UCSD-AML1 (cell line): ENCODE measurements around the gene METTL24.

Experiments
- DNase-seq: peaks from one replicate; lab custom pipeline; 2025; ENCODE audit not compliant: unreplicated experiment; lab: John Stamatoyannopoulos, UW

The METTL24 gene, protein sequence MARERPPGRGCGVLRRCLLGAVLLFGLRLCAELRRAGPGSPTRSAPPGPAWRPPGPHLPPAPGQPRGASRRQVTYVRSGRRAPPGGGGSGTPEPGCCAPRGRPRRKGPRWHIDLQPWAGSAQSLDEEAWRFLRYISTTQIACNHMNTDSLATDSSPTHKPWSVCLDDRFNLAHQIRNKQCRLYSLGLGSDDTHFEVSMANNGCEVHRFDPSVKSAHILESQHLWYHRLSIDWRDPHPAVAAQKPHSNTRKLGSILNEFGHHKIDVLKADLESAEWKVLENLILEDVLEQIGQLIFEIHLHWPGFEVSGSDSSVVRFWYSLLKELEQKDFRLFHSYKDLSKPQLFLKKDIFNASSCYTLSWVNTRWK

DNA sequence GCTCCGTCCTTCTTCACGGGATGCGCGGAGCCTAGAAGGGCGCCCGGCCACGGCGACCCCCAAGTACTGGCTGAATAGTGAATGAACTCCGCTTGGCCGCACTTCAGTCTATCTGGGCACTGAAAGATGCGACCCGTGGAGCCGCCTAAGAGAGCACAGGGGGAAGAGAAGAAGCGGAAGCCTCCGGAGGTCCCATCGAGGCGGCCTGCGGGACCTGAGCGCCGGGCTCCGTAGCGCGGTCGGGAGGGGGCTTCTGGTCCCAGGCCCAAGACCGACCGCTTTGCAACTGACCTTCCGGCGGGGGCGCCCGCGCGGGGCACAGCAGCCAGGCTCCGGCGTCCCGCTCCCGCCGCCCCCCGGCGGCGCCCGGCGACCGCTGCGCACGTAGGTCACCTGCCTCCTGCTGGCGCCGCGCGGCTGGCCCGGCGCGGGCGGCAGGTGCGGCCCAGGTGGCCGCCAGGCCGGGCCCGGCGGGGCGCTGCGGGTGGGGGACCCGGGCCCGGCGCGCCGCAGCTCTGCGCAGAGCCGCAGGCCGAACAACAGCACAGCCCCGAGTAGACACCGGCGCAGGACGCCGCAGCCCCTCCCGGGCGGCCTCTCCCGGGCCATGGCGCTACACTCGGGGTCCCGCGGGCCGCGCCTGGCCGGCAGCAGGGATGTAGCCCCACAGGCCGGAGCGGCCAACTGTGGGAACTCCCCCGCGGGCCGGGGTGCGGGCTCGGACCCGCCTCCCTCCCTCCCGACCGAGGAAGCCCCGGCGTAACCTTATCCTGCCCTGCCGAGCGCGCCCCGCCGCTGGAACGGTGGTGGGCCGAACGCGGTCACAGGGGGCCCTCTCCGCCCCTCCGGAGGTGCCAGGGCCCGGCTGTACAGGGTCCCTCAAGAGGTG, at the start of gene METTL24:
TSS of gene METTL24 (minus strand) at position 686 of the 889 bp plus-strand sequence. CDS start at position 609, 77 bp downstream.
- DNase-seq: no peak

DNA sequence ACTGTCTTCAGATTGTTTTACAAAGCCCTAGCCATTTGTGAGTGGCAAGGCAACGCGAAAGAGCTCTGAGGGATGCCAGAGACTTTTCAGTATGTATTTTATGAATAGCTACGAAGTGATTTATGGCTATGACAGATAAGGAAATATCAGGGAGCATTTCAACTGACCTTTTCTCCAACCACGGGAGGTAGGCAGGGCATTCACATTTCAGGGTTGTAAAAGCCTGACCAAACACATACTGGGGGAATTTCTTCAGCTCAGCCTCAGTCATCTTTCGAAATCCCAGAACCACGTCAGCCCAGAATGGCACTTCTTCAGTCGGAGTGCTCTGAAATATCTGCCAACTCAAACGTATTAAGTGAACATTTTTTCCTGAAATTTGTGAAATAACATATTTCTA, 46.5 kb upstream of the METTL24 start:
- DNase-seq: no peak

GRCh38 chr6:110401585-110402176, 43.5 kb upstream of the METTL24 start:
- no peak for DNase-seq

GRCh38 chr6:110400208-110400607, 42.1 kb upstream of the METTL24 start:
- no peak for DNase-seq

DNA sequence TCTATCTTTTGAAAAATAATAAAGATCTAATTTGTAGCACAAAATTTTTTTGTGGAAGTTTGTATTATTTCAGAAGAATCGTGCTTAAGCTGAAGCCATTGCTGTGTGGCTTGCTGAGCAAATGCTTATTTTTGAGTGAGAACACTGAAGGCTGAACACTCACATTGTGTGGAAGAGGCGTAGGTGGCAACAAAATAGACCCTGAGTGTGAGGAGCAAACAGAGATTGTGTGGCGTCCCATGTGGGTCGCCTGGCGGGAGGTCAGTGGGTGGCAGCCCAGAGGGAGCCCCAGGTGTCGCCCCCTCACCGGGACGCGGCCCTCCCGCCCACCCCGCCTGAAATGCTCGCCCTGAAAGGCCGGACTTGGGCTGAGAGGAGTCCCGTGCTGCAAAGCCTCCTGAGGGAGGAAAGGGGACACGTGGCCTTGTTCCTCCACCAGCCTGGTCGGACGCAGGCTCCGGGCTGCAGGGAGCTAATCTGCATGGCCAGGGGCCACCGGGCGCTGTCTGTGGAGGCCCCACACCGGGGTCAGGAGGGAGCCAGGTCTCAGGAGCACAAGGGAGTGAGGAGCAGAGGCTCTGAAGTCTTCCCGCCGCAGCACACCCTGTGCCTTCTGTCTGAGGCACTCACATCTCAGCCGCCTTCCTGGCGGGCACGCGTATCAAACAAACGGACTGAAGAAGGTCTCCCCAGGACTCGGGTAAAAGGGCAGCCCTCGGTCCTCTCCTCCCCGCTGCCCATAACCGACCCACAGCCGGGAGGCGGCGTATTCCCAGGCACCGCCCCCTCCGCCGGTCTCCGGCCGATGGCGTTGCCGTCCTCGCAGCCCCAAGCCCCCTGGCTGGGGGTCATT, 41.3 kb upstream of the METTL24 start:
- DNase-seq: no peak

- DNase-seq: no peak
Measured at GRCh38 chr6:110398778-110399177, 40.6 kb upstream of the METTL24 start.

- DNase-seq: no peak
Measured at GRCh38 chr6:110395221-110395620, 37.1 kb upstream of the METTL24 start.

- no peak for DNase-seq
Measured at GRCh38 chr6:110394409-110394808, 36.3 kb upstream of the METTL24 start.

DNA sequence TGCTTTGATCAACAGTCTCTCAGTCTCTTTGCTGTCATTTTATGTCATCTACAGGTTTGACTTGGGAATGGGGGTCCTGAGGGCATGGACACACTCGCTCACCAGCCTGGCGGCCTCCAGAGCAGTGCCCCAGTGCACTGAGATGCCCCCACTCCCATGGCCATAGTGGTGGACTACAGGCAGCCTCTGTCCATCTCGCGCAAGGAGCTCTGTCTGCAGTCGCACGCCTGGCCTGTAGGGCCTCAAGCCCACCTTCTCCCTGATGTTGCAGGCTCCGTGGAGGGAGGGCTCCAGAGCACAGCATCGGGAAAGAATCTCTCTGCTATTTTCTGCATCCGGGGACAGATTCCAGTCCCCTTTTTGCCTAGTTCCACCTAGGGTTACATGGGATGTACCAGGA, 34.6 kb upstream of the METTL24 start:
- no peak for DNase-seq

DNA sequence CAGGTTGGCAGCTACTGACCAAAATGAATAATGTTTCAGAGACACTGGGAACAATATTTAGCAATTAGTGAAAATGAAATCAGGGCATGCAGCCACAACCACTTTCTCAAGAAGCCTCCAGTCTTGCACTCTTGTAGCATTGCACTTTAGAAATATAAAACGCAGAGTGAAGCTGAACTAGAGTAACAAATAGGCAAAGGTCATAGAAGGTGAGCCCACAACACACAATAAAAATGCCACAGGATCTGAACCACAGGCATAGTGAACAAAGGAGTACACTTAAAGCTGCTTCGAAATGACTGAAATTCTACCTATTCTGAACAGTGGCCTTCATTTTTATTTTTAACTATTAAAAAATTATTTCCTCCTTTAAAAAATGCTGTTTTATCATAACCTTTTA, 32.3 kb upstream of the METTL24 start:
- no peak for DNase-seq

DNA sequence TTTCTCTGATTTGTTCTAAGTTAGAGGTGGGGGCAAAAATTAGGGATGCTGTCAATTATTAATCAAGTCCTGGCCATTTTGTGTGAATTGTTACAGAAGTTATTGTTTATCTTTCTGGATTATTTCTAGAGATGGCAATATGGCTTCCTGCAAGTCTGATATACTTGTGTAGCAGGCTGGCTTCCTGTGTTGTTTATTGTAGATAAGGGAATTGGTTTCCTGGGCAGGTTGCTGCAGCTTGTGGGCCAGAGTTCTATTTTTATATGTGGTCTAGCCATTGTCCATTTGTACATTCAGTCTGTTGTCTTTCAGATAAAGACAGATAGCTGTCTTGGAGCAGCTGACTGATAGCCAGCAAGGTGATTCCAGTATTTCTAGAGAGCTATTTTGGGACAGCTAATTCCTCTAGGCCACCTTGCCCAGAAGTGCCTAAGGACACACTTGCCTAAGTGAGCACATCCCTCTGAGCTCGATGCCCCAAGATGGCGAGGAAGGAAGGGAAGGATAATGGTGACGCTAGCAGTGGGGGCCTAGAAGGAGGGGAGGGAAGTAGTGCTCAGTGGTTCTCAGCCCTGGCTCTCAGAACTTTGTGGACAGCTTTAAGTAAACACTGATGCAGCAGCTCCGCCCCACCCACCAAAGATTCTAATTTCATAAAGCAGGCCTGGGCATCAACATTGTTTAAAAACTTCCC, 31.7 kb upstream of the METTL24 start:
- DNase-seq: peak; percentile 51

GRCh38 chr6:110387986-110388385, 29.8 kb upstream of the METTL24 start:
- no peak for DNase-seq

DNA sequence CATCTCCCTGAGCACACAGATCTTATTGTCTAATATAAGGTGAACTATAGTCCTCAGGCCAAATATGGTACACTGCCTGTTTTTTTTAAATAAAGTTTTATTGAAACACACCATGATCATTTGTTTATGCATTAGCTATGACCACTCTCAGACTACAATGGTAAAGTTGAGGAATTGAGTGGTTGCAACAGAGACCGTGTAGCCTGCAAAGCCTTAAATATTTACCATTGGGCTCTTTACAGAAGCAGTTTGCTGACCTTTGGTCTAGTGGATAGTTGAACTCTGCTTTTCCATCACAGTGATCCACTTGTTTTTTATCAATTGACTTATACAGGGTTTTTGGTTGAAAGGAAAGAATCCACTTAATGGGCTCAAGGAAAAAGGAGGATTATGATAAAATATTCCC, 27.3 kb upstream of the METTL24 start:
- no peak for DNase-seq

GRCh38 chr6:110378552-110378951, 20.4 kb upstream of the METTL24 start:
- no peak for DNase-seq

DNA sequence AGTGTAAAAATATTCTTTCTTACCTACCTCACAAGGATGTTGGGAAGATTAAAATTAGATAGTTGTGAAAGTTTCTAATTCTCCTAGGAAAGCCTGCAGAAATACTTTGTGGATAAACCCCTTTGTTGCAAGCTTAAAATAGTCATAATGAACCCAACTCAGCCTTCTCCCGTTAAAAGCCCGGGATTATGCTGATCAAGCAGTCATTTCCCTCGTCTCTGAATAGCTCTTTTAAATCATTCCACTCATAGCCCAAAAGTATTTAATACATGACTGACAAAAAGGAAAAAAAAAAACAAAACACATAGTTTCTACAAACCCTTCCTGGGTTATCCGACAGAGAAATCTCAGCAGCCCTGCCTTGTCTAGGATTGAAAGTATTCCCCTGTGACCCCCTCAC, 10.9 kb upstream of the METTL24 start:
- DNase-seq: no peak

DNA sequence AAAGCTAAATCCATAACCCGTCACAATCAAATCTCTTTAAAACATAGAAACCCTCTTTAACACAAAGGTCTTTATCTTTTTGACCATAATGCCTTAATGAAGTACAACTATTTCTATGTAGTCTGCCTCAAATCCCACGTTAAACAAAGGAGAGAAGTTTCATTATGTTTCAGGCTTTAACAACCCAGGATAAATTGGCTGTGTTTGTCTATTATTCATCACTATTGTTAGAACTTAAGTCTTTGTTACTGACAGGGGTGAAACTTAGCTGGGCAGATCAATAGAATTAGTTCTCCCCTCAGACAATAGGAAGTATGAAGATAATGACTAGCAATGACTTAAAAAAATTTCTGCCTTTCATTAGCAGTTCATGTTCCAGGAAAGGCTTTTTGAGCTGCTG, 10.1 kb upstream of the METTL24 start:
- no peak for DNase-seq

DNA sequence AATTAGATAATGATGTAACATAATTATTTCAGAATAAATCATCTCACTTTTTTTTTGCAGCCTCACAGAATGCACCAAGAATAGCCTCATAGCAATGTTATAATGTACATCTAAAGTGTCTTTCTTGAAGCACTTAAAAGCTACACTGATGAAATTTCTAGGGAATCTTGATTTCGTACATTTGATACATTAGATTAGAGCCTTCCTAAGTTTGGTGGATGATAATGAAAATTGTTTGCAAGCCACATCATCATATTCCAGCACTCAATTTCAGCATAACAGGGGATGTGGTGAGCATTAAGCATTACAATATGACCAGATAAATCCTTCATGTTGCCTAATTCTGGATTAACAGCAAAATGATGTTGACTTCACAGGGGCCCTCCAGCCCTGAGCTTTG, 9.7 kb upstream of the METTL24 start:
- DNase-seq: no peak

GRCh38 chr6:110366975-110367374, 8.8 kb upstream of the METTL24 start:
- no peak for DNase-seq

DNA sequence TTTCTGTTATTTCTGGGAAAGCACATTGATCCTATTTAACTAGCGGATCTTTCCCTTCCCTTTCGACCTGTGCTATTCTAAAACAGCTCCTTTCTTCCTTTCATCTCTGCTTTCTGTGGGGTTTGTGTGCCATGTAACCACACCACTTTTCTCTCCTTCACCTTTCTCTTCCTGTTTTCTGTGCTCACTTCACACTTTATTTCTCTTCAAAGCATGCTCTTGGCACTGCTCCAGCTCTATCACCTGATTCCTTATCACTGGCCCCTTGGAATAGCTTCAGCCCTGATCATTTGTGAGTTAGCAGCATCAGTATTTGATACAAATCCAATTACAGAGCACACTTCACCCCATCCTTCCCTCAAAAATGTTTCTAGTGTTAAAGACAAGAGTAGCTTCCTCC, 8.1 kb upstream of the METTL24 start:
- no peak for DNase-seq

GRCh38 chr6:110364364-110365105, 6.4 kb upstream of the METTL24 start:
- no peak for DNase-seq
